RWPE1 (cell line): ENCODE measurements around the gene NUP43.
"Not testable (repeated sequence)": the region's sequence is repeated elsewhere in the genome, so short reads cannot be mapped to it uniquely, and the experiment has no call there.

Experiments used
- CTCF ChIA-PET: fragments of 350-600 bp; sonication (Branson Sonifier 250); formaldehyde crosslinking; extraction: SDS; loops from one replicate; lab custom pipeline; 2021; lab: Yijun Ruan, JAX
- POLR2A ChIA-PET: fragments of 400-600 bp; formaldehyde crosslinking; extraction: SDS; loops from one replicate; lab custom pipeline; 2020; ENCODE audit warnings: antibody characterized with exemption; ENCODE audit not compliant: low non-redundant PET; lab: Yijun Ruan, JAX
- DNase-seq: peaks from one replicate; pipeline ENCODE4 v3.0.0; 2012; ENCODE audit warnings: low spot score
- H3K27ac ChIP-seq: fragments of 450-650 bp; 2 replicates; pipeline ENCODE4 v1.5.1; 2017
- TF ChIP-seq, protein P1 (sequence below): fragments of 450-650 bp; conservative IDR thresholded peaks from 2 replicates; pipeline ENCODE4 v1.5.1; 2017; ENCODE audit warnings: low read depth, mild to moderate bottlenecking

NUP43 gene

DNA sequence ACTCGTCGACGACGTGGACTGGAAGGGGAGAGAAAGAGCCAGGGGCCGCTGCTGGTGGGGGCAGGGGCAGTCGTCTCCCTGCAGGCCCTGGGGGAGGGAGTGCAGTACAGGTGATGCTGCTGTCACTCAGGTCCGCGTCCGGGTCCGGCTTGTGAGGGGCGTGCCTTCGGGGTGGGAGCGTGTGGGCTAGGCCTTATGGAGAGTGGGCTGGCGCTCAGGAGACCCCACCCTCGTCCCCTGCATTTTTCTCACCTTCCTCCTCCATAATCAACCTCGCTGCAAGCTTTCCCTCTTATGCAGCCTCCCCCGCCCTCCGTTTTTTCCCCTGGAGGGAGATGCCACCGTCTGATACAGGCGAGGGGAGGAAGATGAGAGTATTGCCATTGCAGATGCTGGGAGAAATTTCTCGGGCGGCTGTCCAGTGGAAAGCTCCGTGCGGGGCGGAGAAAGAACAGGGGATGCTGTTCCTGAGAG lies 3.8 kb upstream of the NUP43 start:
- CTCF ChIA-PET: interaction anchor here (1.0 kb wide), 1 partner anchor 18 kb away, joined by 4 read pairs; no protein-coding TSS in a partner anchor
- peak overlapping the region; percentile 91 for H3K27ac ChIP-seq
- TF ChIP-seq, protein P1, sequence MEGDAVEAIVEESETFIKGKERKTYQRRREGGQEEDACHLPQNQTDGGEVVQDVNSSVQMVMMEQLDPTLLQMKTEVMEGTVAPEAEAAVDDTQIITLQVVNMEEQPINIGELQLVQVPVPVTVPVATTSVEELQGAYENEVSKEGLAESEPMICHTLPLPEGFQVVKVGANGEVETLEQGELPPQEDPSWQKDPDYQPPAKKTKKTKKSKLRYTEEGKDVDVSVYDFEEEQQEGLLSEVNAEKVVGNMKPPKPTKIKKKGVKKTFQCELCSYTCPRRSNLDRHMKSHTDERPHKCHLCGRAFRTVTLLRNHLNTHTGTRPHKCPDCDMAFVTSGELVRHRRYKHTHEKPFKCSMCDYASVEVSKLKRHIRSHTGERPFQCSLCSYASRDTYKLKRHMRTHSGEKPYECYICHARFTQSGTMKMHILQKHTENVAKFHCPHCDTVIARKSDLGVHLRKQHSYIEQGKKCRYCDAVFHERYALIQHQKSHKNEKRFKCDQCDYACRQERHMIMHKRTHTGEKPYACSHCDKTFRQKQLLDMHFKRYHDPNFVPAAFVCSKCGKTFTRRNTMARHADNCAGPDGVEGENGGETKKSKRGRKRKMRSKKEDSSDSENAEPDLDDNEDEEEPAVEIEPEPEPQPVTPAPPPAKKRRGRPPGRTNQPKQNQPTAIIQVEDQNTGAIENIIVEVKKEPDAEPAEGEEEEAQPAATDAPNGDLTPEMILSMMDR: no peak
- peak; percentile 60 for DNase-seq
- POLR2A ChIA-PET: interaction anchor here (0.7 to 0.8 kb wide), 2 partner anchors 111 to 500 kb away, joined by 3 read pairs; no protein-coding TSS in a partner anchor

DNA sequence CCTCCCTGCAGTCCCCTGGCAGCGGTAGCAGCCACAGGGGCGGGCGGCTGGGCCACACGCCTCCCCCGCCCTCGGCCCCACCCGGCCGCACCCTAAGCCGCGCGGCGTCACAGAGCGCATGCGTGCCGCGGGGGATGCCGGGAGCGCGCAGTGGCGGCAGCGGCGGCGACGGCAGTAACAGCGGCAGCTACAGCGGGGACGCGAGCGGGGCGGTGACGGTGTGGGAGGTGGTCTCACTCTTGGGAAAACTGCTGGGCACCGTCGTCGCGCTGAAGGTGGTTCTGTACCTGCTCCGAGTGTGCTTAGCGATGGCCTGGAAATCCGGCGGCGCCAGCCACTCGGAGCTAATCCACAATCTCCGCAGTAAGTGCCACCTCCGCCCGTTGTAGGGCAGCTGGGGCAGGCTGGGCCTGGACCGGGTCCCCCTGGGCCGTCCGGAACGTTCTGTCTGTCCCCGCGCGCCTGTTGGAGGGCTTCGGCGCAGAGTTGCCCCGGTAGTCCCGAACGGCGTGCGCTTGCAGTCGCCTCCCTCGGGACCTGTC lies 3.3 kb upstream of the NUP43 start, which contains the start of gene PCMT1:
Gene PCMT1, plus strand, starts transcription at position 148 of the 542 bp plus-strand sequence. Its CDS starts 161 bp downstream, at position 309.
- H3K27ac ChIP-seq: peak within 1 kb of the TSS; percentile 91
- DNase-seq: peak; percentile 94
- POLR2A ChIA-PET: interaction anchor here (0.8 kb wide), 1 partner anchor 501 kb away, joined by 3 read pairs; no protein-coding TSS in a partner anchor
- CTCF ChIA-PET: interaction anchor here (1.0 kb wide), 1 partner anchor 19 kb away, joined by 4 read pairs; no protein-coding TSS in a partner anchor
- TF ChIP-seq, protein P1: no peak

DNA sequence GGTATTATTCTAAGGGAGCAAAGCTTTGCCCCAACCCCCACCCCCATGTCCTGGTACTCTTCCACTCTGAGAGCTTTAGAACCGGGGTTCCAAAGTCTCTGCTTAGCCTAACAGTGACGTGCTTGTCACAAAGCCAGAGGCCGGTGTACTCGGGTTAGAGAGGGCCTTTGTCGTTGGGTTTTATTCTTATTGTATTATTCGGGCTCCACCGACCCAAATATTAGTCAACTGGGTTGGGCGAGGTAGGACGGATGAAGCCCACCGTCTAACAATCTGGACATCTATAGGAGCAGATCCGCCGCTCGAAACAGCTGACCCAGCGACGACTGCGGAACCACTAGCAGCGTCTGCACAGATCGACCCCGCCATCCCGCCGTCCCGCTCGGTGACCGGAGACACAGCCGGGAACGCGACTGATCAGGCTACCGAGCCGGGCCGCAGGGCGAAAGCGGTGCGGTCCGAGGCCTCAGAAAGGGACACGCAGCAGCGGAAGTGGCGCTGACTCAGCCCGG lies 2.8 kb upstream of the NUP43 start:
- peak overlapping the region; percentile 91 for H3K27ac ChIP-seq
- CTCF ChIA-PET, POLR2A ChIA-PET: not testable (repeated sequence)

DNA sequence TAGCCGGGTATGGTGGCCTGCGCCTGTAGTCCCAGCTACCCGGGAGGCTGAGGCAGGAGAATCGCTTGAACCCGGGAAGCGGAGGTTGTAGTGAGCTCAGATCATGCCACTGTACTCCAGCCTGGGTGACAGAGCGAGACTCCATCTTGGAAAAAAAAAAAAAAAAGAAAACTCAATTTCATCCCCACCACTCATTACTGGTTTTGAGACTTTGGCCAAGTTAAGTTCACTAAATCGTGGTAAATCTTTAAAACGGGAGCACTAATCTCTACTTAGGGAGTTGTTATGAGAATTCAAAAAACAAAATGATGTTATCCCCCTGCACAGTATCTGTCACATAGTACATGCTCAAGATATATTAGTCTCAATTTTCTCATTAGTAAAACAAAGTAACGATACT lies 1.1 kb downstream of the NUP43 start:
- DNase-seq, H3K27ac ChIP-seq: not testable (repeated sequence)
- ChIA-PET CTCF (interaction anchor here (0.6 kb wide), 1 partner anchor 65 kb away, joined by 3 read pairs; no protein-coding TSS in a partner anchor), POLR2A (interaction anchor here (0.7 kb wide), 1 partner anchor 28 kb away, joined by 3 read pairs; no protein-coding TSS in a partner anchor)

More for the DNA sequence above, 2.8 kb upstream of the NUP43 start:
- not testable (repeated sequence) for DNase-seq

DNA sequence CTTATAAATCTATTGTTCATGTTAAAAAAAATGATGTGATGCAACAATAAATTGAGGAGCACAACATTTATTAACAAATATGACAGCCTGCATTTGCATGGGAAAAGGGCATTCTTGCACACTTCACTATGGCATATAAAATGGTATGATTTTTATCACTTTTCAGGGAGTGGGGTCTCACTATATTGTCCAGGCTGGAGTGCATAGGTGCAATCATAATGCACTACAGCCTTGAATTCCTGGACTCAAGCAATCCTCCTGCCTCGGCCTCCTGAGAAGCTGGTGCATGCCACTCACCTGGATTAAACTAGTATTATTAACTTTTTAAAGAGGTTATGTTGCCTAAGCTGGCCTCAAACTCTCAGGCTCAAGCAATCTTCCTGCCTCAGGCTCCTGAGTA lies 11.4 kb downstream of the NUP43 start:
- no peak for DNase-seq
- POLR2A ChIA-PET: no interaction called here
- CTCF ChIA-PET: interaction anchor here (0.6 kb wide), 1 partner anchor 404 kb away, joined by 3 read pairs; no protein-coding TSS in a partner anchor
- no peak overlapping the region for H3K27ac ChIP-seq
- TF ChIP-seq, protein P1: no peak

DNA sequence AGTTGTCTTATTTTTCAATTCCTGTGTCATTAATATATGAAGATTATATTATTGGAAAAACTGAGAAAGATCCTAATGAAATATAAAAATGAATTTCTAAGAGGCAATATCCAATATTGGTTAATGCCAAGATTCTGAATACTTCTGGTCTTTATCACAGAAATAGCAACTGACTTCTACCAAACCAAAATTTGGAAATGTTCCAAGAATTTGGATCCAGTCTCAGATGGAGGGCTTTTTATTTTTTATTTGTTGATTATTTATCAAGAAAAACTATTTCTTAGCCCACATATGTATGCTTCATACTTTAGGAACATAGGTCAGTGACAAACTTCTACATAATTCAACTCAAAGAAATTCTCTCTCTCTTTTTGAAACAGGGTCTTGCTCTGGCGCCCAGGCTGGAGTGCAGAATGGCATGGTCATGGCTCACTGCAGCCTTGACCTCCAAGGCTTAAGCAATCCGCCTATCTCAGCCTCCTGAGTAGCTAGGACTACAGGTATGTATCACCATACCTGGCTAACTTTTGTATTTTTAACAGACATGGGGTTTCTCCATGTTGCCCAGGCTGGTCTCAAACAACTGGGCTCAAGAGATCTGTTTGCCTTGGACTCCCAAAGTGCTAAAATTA lies 13.1 kb downstream of the NUP43 start:
- CTCF ChIA-PET: interaction anchor here (0.6 kb wide), 1 partner anchor 132 kb away, joined by 3 read pairs; no protein-coding TSS in a partner anchor
- POLR2A ChIA-PET: no interaction called here
- TF ChIP-seq, protein P1: no peak
- no peak overlapping the region for H3K27ac ChIP-seq
- no peak for DNase-seq

DNA sequence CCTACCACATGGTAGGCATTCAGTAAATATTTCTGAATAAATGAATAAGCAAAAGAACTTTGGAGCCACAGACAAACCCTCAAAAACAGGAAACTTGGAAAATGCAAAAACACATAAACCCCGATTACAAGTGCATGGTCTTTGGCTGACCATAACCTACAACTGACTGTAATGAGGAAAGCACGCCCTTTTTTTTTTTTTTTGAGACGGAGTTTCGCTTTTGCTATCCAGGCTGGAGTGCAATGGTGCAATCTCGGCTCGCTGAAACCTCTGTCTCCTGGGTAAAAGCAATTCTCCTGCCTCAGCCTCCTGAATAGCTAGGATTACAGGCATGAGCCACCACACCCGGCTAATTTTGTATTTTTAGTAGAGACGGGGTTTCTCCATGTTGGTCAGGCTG lies 16.5 kb downstream of the NUP43 start:
- ChIA-PET POLR2A (no interaction called here), CTCF (no interaction called here)
- no peak for DNase-seq
- TF ChIP-seq, protein P1: no peak
- no peak overlapping the region for H3K27ac ChIP-seq
